Hepatocyte (in vitro differentiated cells): Measurements from ENCODE around the gene C6orf89. TPM values are rescaled to one million over a fixed set of nuclear protein-coding genes. Genes with fewer than 3 reads are reported as not detected.
A peak's percentile ranks its signal among the peaks of the same experiment; 100 is the strongest.

Experiments
- DNase-seq: peaks from one replicate; pipeline ENCODE4 v3.0.0-alpha.2; 2016; ENCODE audit warnings: low spot score
- H2AFZ ChIP-seq: fragments of 200-600 bp; sonication (generic); 2 replicates; pipeline ENCODE4 v1.6.0; 2016; ENCODE audit warnings: antibody characterized with exemption, mild to moderate bottlenecking
- H3K27ac ChIP-seq: fragments of 200-600 bp; sonication (generic); 2 replicates; pipeline ENCODE4 v1.5.1; 2016; ENCODE audit warnings: mild to moderate bottlenecking
- H3K27me3 ChIP-seq: fragments of 200-600 bp; sonication (generic); 2 replicates; pipeline ENCODE4 v1.6.1; 2016
- H3K36me3 ChIP-seq: fragments of 200-600 bp; sonication (generic); replicated peaks from 2 replicates; pipeline ENCODE4 v1.5.1; 2016; ENCODE audit warnings: low read depth; ENCODE audit not compliant: insufficient read depth
- H3K4me1 ChIP-seq: fragments of 200-600 bp; sonication (generic); 2 replicates; pipeline ENCODE4 v1.5.1; 2016; ENCODE audit warnings: mild to moderate bottlenecking, moderate library complexity; ENCODE audit not compliant: insufficient read depth
- H3K4me2 ChIP-seq: fragments of 200-600 bp; sonication (generic); 2 replicates; pipeline ENCODE4 v1.6.0; 2016
- H3K4me3 ChIP-seq: fragments of 200-600 bp; sonication (generic); 2 replicates; pipeline ENCODE4 v1.5.1; 2016; ENCODE audit warnings: mild to moderate bottlenecking
- H3K79me2 ChIP-seq: fragments of 200-600 bp; sonication (generic); 2 replicates; pipeline ENCODE4 v1.6.0; 2017; ENCODE audit warnings: mild to moderate bottlenecking
- H3K9me2 ChIP-seq: fragments of 200-600 bp; sonication (generic); replicated peaks from 2 replicates; pipeline ENCODE4 v1.6.0; 2017; ENCODE audit warnings: mild to moderate bottlenecking; ENCODE audit not compliant: insufficient read depth
- H3K9me3 ChIP-seq: fragments of 200-600 bp; sonication (generic); 2 replicates; pipeline ENCODE4 v1.5.1; 2016; ENCODE audit warnings: low read depth, mild to moderate bottlenecking
- H4K20me1 ChIP-seq: fragments of 200-600 bp; sonication (generic); 2 replicates; pipeline ENCODE4 v1.6.0; 2016; ENCODE audit warnings: mild to moderate bottlenecking; ENCODE audit not compliant: insufficient read depth, poor library complexity, severe bottlenecking
- CTCF ChIP-seq: fragments of 200-600 bp; sonication (generic); IDR thresholded peaks from 2 replicates; pipeline ENCODE4 v1.5.1; 2016; ENCODE audit warnings: antibody characterized with exemption, mild to moderate bottlenecking; ENCODE audit not compliant: poor library complexity
- EZH2 ChIP-seq: fragments of 200-600 bp; sonication (generic); IDR thresholded peaks from 2 replicates; pipeline ENCODE4 v1.6.1; 2016; ENCODE audit warnings: antibody characterized with exemption, mild to moderate bottlenecking, borderline replicate concordance
- EZH2phosphoT487 ChIP-seq: fragments of 200-600 bp; sonication (generic); IDR thresholded peaks from one replicate; pipeline ENCODE4 v1.6.1; 2018; ENCODE audit warnings: antibody characterized with exemption, mild to moderate bottlenecking, low read depth, moderate library complexity; ENCODE audit not compliant: unreplicated experiment, severe bottlenecking
- WGBS: methylation state at CpG from one replicate; pipeline ENCODE4 v1.1.6; 2016; ENCODE audit warnings: low lambda C conversion rate; ENCODE audit errors: missing lambda C conversion rate; 5-methylcytosine and 5-hydroxymethylcytosine counted together
- polyA plus RNA-seq: library from polyadenylated mRNA; unstranded; fragments of >200 nt; fragmentation: Nextera tagmentation; extraction: Ambion mirVana; gene quantifications from 2 replicates; pipeline ENCODE4 v1.2.1, GENCODE V29; 2016
- total RNA-seq: library from RNA; depleted of rRNA; stranded (reverse); fragments of >200 nt; gene quantifications from 2 replicates; pipeline ENCODE4 v1.2.3, GENCODE V29; 2014

Gene C6orf89
- total and polyA plus RNA-seq, 2 experiments from 2014 or later: 39.6 to 45.2 TPM

- Histone ChIP-seq H3K4me1 (peaks cover 15% of the 10 kb centered on the region), H4K20me1 (no peaks in the 10 kb centered on the region), H3K79me2 (no peaks in the 10 kb centered on the region), H3K4me3 (no peak overlapping the region), H3K9me2 (no peaks in the 10 kb centered on the region), H3K9me3 (no peaks in the 10 kb centered on the region), H3K36me3 (no peaks in the 10 kb centered on the region), H3K4me2 (no peak overlapping the region), H3K27me3 (no peaks in the 10 kb centered on the region), H2AFZ (no peak overlapping the region), H3K27ac (no peak overlapping the region)
- 84% methylated on average over 6 of the region's 6 CpGs for WGBS
- no peak for DNase-seq
- no peak for TF ChIP-seq EZH2phosphoT487
- no peak for TF ChIP-seq EZH2
- no peak for TF ChIP-seq CTCF
Measured at GRCh38 chr6:36847991-36848390, 37.8 kb upstream of the C6orf89 start.

GRCh38 chr6:36848658-36849441 is 36.9 kb upstream of the C6orf89 start:
- Histone ChIP-seq H3K27ac (no peak overlapping the region), H3K9me3 (no peaks in the 10 kb centered on the region), H3K27me3 (no peaks in the 10 kb centered on the region), H3K4me1 (peaks cover 17% of the 10 kb centered on the region), H4K20me1 (no peaks in the 10 kb centered on the region), H2AFZ (peak overlapping the region; percentile 24), H3K9me2 (no peaks in the 10 kb centered on the region), H3K4me3 (no peak overlapping the region), H3K4me2 (peak overlapping the region; percentile 74), H3K79me2 (no peaks in the 10 kb centered on the region), H3K36me3 (no peaks in the 10 kb centered on the region)
- peak; percentile 83 for DNase-seq
- TF ChIP-seq EZH2phosphoT487: no peak
- TF ChIP-seq CTCF: no peak
- TF ChIP-seq EZH2: no peak
- WGBS: 15% methylated on average over 26 of the region's 26 CpGs

DNA sequence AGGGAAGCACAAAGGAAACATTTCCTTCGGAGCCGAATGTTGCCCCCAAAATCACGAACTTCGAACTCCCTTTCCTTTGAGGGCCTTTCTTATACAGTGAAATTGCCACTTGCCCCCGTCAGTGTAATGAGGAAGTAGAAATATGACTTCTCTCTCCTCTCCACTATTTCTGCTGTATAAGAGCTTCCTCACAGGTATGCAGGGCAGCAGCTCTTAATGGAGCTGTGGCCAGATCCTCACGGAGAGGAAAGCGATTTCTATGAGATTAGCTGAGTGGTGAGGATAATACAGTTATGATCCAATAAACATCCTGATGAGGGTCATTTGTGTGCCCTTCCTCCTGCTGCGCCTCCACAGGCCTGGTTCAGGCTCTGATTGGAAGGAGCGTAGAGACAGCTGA is 35.7 kb upstream of the C6orf89 start:
- no peak overlapping the region for H3K4me3 ChIP-seq
- no peak overlapping the region for H3K4me2 ChIP-seq
- H3K9me2 ChIP-seq: no peaks in the 10 kb centered on the region
- no peak overlapping the region for H2AFZ ChIP-seq
- WGBS: 94% methylated on average over 9 of the region's 9 CpGs
- H3K27ac ChIP-seq: no peak overlapping the region
- TF ChIP-seq EZH2: no peak
- no peak for TF ChIP-seq CTCF
- no peak for TF ChIP-seq EZH2phosphoT487
- H3K27me3 ChIP-seq: no peaks in the 10 kb centered on the region
- DNase-seq: no peak
- no peaks in the 10 kb centered on the region for H3K9me3 ChIP-seq
- H4K20me1 ChIP-seq: no peaks in the 10 kb centered on the region
- H3K36me3 ChIP-seq: no peaks in the 10 kb centered on the region
- no peaks in the 10 kb centered on the region for H3K79me2 ChIP-seq
- peaks cover 17% of the 10 kb centered on the region for H3K4me1 ChIP-seq
